SU-DHL-6 (cell line): ENCODE results near the gene R3HDM2.

ENCODE experiments used
- H2AFZ ChIP-seq: fragments of 200-600 bp; sonication (generic); 2 replicates; pipeline ENCODE4 v1.6.1; 2014; ENCODE audit warnings: low read depth, mild to moderate bottlenecking, moderate library complexity, mixed read lengths, antibody characterized with exemption, low read length; ENCODE audit not compliant: severe bottlenecking
- H3F3A ChIP-seq: fragments of 200-600 bp; shearing (Covaris generic); 2 replicates; pipeline ENCODE4 v1.6.0; 2016; ENCODE audit warnings: antibody characterized with exemption, mild to moderate bottlenecking; ENCODE audit not compliant: insufficient read depth
- H3K27ac ChIP-seq: fragments of 200-600 bp; sonication (generic); 2 replicates; pipeline ENCODE4 v1.5.1; 2016; ENCODE audit warnings: low read depth, mild to moderate bottlenecking, low read length, moderate library complexity, mixed read lengths
- H3K27me3 ChIP-seq: fragments of 200-600 bp; sonication (generic), shearing (Covaris generic); 2 replicates; pipeline ENCODE4 v1.6.0; 2014; ENCODE audit warnings: mild to moderate bottlenecking, low read length
- H3K36me3 ChIP-seq: fragments of 200-600 bp; sonication (generic); 2 replicates; pipeline ENCODE4 v1.6.1; 2014; ENCODE audit warnings: mild to moderate bottlenecking, low read length, mixed read lengths
- H3K4me2 ChIP-seq: fragments of 300-600, 200-600 bp; shearing (Covaris generic), sonication (generic); 2 replicates; pipeline ENCODE4 v1.6.0; 2014; ENCODE audit warnings: low read length, low read depth, mild to moderate bottlenecking; ENCODE audit not compliant: poor library complexity, severe bottlenecking
- H3K4me3 ChIP-seq: fragments of 200-600 bp; sonication (generic); 2 replicates; pipeline ENCODE4 v1.5.1; 2014; ENCODE audit warnings: antibody characterized with exemption, low read length, mild to moderate bottlenecking, mixed read lengths; ENCODE audit not compliant: insufficient read depth, poor library complexity, severe bottlenecking
- H3K79me2 ChIP-seq: fragments of 200-600 bp; sonication (generic); 2 replicates; pipeline ENCODE4 v1.6.1; 2014; ENCODE audit warnings: mild to moderate bottlenecking, low read length, moderate library complexity; ENCODE audit not compliant: insufficient read depth
- H3K9ac ChIP-seq: fragments of 200-600 bp; sonication (generic); 2 replicates; pipeline ENCODE4 v1.7.0; 2014; ENCODE audit warnings: mild to moderate bottlenecking, low read length
- H3K9me2 ChIP-seq: fragments of 200-600 bp; sonication (generic); replicated peaks from 2 replicates; pipeline ENCODE4 v1.6.1; 2014; ENCODE audit warnings: low read length; ENCODE audit not compliant: insufficient read depth
- H3K9me3 ChIP-seq: fragments of 200-600 bp; sonication (generic); 2 replicates; pipeline ENCODE4 v1.6.1; 2014; ENCODE audit warnings: low read length, mixed read lengths; ENCODE audit not compliant: insufficient read depth
- H4K20me1 ChIP-seq: fragments of 200-600 bp; sonication (generic); 2 replicates; pipeline ENCODE4 v1.6.1; 2014; ENCODE audit warnings: low read depth, mild to moderate bottlenecking, antibody characterized with exemption, low read length, moderate library complexity, mixed read lengths
- CTCF ChIP-seq: fragments of 200-600 bp; sonication (generic); IDR thresholded peaks from one replicate; pipeline ENCODE4 v1.5.1; 2017; ENCODE audit warnings: antibody characterized with exemption, mild to moderate bottlenecking, low read length, moderate library complexity; ENCODE audit not compliant: insufficient read depth, poor library complexity, severe bottlenecking
- EZH2phosphoT487 ChIP-seq: fragments of 200-600 bp; sonication (generic), shearing (Covaris generic); conservative IDR thresholded peaks from 2 replicates; pipeline ENCODE4 v1.6.1; 2018; ENCODE audit warnings: mild to moderate bottlenecking, antibody characterized with exemption, low read length, moderate library complexity, mixed read lengths

The R3HDM2 gene

DNA sequence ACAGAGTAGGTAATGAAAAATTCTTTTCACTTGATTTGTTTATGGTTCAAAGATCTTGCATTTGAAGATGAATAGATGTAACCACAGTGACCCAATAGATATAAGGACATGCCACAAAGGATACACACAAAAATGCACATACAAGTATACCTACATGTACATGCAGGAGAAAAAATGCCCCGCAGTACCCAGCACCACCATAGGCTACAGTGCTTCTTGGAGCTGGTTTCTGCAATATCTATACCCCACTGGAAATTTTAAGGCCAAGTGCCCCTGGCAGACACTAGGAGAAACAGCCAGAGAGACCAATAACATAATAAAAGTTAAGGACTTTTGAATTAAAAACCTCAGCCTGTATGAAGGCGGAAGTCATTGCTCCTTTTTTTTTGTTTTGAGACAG is 167.7 kb downstream of the R3HDM2 start:
- Histone ChIP-seq H3K9me2 (no peaks in the 10 kb centered on the region), H3K36me3 (peaks cover 6% of the 10 kb centered on the region; the same call in 1 of the 2 replicates), H2AFZ (no peak overlapping the region), H3K4me3 (no peak overlapping the region), H4K20me1 (no peaks in the 10 kb centered on the region), H3K9me3 (no peaks in the 10 kb centered on the region), H3K4me2 (no peak overlapping the region), H3F3A (0 out of 2 replicates have a peak, but pooled peaks cover 4% of the 10 kb centered on the region), H3K27ac (no peak overlapping the region), H3K9ac (no peak overlapping the region), H3K79me2 (no peaks in the 10 kb centered on the region), H3K27me3 (no peaks in the 10 kb centered on the region)
- TF ChIP-seq EZH2phosphoT487: no peak
- no peak for TF ChIP-seq CTCF

DNA sequence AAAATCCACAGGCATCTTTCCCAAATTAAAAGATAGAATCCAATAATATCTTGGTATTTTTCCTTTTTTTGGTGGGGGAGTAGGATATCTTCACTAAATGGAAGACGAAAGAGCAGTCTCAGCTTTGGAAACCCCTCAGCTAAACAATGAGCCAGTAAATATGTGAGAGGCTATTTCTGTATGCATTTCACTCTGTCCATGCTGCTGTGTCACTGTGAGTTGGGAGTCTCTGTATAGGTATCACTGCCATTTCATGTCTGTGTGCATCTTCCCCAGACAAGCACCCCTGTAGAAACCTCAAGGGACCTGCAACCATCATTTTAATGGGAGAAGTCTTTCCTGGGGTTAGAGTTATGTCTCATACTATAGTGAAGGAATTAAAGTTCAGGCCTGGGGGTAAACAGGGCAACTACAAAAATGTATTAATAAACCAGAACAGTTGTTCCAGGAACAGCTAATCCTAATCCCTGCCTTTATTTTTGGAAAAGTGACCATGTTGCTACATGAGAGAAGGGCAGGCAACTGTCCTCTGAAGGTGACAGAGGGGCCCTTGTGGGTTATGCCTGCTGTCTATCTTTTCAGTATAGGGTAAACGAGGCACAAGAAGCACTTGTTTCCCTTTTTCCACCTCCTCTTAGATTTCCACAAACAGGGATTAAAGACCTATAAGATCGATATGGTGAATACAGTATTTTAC is 168.6 kb downstream of the R3HDM2 start:
- Histone ChIP-seq H3K9me3 (no peaks in the 10 kb centered on the region), H2AFZ (no peak overlapping the region), H3K27ac (no peak overlapping the region), H3K4me3 (no peak overlapping the region), H3K79me2 (no peaks in the 10 kb centered on the region), H3K9me2 (no peaks in the 10 kb centered on the region), H3K9ac (no peak overlapping the region), H3F3A (0 out of 2 replicates have a peak, but pooled peaks cover 4% of the 10 kb centered on the region), H3K27me3 (no peaks in the 10 kb centered on the region), H3K36me3 (peaks cover under 1% of the 10 kb centered on the region; the same call in 1 of the 2 replicates), H3K4me2 (no peak overlapping the region), H4K20me1 (no peaks in the 10 kb centered on the region)
- TF ChIP-seq CTCF (no peak), EZH2phosphoT487 (no peak)

DNA sequence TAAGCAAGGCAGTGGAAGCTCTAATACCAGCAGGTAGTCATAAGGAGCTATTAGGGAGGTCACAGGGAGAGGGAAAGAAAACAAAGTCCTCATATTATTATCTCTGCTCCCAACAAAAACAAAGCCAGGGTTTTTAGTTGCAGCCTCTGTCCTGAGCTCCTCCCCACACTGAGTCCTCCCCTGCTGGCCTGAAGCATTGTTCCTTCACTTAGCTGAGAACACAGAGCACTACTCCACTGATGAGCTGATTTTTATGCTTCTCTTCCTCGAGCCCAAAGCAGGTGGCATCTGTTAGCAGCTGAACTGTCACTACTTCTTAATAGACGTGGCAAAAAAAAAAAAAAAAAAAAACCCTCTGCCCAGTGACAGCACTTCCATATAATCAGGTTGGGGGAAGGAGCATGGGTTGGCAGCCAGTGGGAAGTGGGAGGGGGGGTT is 169.4 kb downstream of the R3HDM2 start:
- peaks cover 4% of the 10 kb centered on the region; the same call in 1 of the 2 replicates for H3K36me3 ChIP-seq
- H4K20me1 ChIP-seq: no peaks in the 10 kb centered on the region
- H3K79me2 ChIP-seq: no peaks in the 10 kb centered on the region
- H3K4me3 ChIP-seq: no peak overlapping the region
- TF ChIP-seq EZH2phosphoT487 (no peak), CTCF (no peak)
- H3K9me3 ChIP-seq: no peaks in the 10 kb centered on the region
- no peak overlapping the region for H3K27ac ChIP-seq
- no peaks in the 10 kb centered on the region for H3K9me2 ChIP-seq
- 0 out of 2 replicates have a peak, but pooled peaks cover 4% of the 10 kb centered on the region for H3F3A ChIP-seq
- H2AFZ ChIP-seq: no peak overlapping the region
- H3K4me2 ChIP-seq: no peak overlapping the region
- no peaks in the 10 kb centered on the region for H3K27me3 ChIP-seq
- no peak overlapping the region for H3K9ac ChIP-seq
